ENCODE results near the gene PTGDS. TPM values are rescaled to one million over a fixed set of nuclear protein-coding genes. Genes with fewer than 3 reads are reported as not detected.

PTGDS gene
- total RNA-seq, 1 donor: 10.8 TPM

DNA sequence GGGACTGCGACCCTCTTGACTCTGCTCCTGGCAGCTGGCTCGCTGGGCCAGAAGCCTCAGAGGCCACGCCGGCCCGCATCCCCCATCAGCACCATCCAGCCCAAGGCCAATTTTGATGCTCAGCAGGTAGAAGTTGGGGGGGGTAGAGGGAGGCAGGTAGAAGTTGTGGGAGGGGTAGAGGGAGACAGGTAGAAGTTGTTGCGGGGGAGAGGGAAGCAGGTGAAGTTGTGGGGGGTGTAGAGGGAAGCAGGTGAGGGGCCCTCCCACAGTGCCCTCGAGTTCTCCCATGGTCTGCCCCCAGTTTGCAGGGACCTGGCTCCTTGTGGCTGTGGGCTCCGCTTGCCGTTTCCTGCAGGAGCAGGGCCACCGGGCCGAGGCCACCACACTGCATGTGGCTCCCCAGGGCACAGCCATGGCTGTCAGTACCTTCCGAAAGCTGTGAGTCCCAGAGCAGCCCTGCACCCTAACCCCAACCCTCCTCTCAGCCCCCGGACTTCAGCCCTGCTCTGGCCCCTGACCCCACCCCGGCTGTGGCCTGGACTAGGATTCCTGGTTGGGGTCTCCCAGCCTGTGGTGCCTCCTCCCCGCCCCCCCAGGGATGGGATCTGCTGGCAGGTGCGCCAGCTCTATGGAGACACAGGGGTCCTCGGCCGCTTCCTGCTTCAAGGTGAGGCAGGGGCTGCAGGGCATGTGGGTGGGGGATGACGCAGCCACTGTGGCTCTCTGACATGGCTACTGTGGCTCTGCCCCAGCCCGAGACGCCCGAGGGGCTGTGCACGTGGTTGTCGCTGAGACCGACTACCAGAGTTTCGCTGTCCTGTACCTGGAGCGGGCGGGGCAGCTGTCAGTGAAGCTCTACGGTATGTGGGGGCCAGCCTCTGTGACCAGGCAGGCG is 31.7 kb upstream of the PTGDS start:
- no peak overlapping the region for H3K4me3 ChIP-seq (ENCODE audit: low read depth, low read length)
- TF ChIP-seq CTCF (IDR thresholded peaks at IDR 0.05; ENCODE audit: insufficient read depth, low read depth, low read length): no peak

GRCh38 chr9:136946228-136947027 is 30.9 kb upstream of the PTGDS start:
- no peak for DNase-seq (ENCODE audit: low read depth)
- TF ChIP-seq CTCF (IDR thresholded peaks at IDR 0.05; ENCODE audit: insufficient read depth, low read depth, low read length): no peak
- no peak overlapping the region for H3K4me3 ChIP-seq (ENCODE audit: low read depth, low read length)

More for the DNA sequence above, 31.7 kb upstream of the PTGDS start:
- no peak for DNase-seq (ENCODE audit: low read depth)

- no peak for TF ChIP-seq CTCF (IDR thresholded peaks at IDR 0.05; ENCODE audit: insufficient read depth, low read depth, low read length)
- H3K4me3 ChIP-seq (ENCODE audit: low read depth, low read length): no peak overlapping the region
- no peak for DNase-seq (ENCODE audit: low read depth)
Observed at GRCh38 chr9:136947028-136947891, 30.0 kb upstream of the PTGDS start.

GRCh38 chr9:136947955-136948510 is 29.3 kb upstream of the PTGDS start:
- TF ChIP-seq CTCF (IDR thresholded peaks at IDR 0.05; ENCODE audit: insufficient read depth, low read depth, low read length): peak; percentile 66
- peak; percentile 50 for DNase-seq (ENCODE audit: low read depth)

DNA sequence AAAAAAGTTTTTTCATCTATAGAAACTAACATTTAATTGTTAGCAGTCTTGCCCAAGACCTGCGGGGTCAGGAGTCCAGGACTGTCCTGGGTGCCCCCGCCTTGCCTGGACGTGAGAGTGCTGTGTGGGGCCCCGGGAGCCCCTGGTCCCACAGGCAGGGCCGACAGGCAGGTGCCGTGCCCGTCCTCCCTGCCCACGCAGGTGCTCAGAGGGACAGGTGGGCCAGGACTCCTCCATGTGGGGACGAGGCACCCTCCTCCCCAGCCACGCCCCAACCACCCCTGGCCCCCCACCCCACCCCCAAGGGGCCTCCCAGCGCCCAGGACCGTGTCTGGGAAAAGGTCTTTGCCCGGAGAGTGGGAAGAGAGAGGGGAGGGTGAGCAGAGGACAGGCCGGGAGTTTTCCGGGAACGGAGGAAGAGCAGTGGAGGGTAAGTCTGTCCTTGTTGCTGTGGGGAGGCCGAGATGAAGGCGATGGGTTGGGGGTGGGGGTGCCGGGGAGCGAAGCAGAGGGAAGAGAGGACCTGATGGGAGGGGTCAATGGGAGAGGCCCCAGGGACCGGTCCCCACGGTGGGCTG is 28.0 kb upstream of the PTGDS start:
- H3K4me3 ChIP-seq (ENCODE audit: low read depth, low read length): peak overlapping the region; percentile 66
- no peak for TF ChIP-seq CTCF (IDR thresholded peaks at IDR 0.05; ENCODE audit: insufficient read depth, low read depth, low read length)
- DNase-seq (ENCODE audit: low read depth): no peak

More at GRCh38 chr9:136947955-136948510, 29.3 kb upstream of the PTGDS start:
- H3K4me3 ChIP-seq (ENCODE audit: low read depth, low read length): no peak overlapping the region

Measured in fibroblast of villous mesenchyme (primary cell).